Ovary (tissue), 9 donors: ENCODE data around the gene CCR9. TPM values are rescaled to one million over a fixed set of nuclear protein-coding genes. Genes with fewer than 3 reads are reported as not detected.

ENCODE experiments used
- DNase-seq, 5 donors: peaks; one replicate each; pipeline ENCODE4 v3.0.0-alpha.2; 2019 to 2020
- H3K27ac ChIP-seq, 2 donors: fragments of 200-600 bp; one replicate each; pipeline versions ENCODE4 v1.5.1 to v1.8.0; 2019 to 2022
- H3K27me3 ChIP-seq: fragments of 200-600 bp; one replicate; pipeline ENCODE4 v1.8.0; 2022
- H3K36me3 ChIP-seq: fragments of 200-600 bp; sonication (generic); one replicate; pipeline ENCODE4 v1.5.1; 2019
- H3K4me1 ChIP-seq: one replicate; pipeline ENCODE4 v1.8.1; 2013; ENCODE audit warnings: mild to moderate bottlenecking, moderate library complexity; ENCODE audit not compliant: insufficient read depth
- H3K4me3 ChIP-seq: fragments of 200-600 bp; sonication (generic); one replicate; pipeline ENCODE4 v1.5.1; 2017
- H3K9me3 ChIP-seq, 2 donors: fragments of 200-600 bp in 1 of 2; sonication (generic) in 1 of 2; one replicate each; pipeline versions ENCODE4 v1.5.1 to v1.8.1; 2013 to 2019; ENCODE audit warnings: mild to moderate bottlenecking in 1 of 2, moderate library complexity in 1 of 2
- EP300 ChIP-seq: sonication (generic); formaldehyde crosslinking; IDR thresholded peaks from one replicate; pipeline ENCODE4 v1.6.1; 2017; ENCODE audit warnings: antibody characterized with exemption
- POLR2A ChIP-seq: fragments of 450-650 bp; IDR thresholded peaks from one replicate; pipeline ENCODE4 v1.6.1; 2017; ENCODE audit warnings: antibody characterized with exemption, mild to moderate bottlenecking, moderate library complexity
- WGBS, 3 donors: extraction: QIAGEN DNeasy Blood & Tissue Kit in 1 of 3; methylation state at CpG; one replicate each; pipeline versions ENCODE4 v1.1.5 to v1.1.7; 2013 to 2017; 5-methylcytosine and 5-hydroxymethylcytosine counted together
- intact Hi-C, 4 donors: fragments of 100-400 bp; cut with DNase I; formaldehyde crosslinking; loops; one replicate each; pipeline versions ENCODE4 v1.11.0 to v1.15.1; 2022 to 2023
- polyA plus RNA-seq, 2 donors: library from polyadenylated mRNA; stranded (reverse); fragments of 200-250 nt in 1 of 2; fragments of 350-450 nt in 1 of 2; fragmentation: Illumina TruSeq in 1 of 2; extraction: RNeasy Lipid Tissue Mini Kit (QIAGEN cat#74804) in 1 of 2; gene quantifications; one replicate each; pipeline ENCODE4 v1.2.3, GENCODE V29; 2013 to 2014
- total RNA-seq, 7 donors: library from RNA; depleted of rRNA in 2 of 7; stranded (reverse); fragments of >200 nt in 2 of 7; fragmentation: NEBNext Ultra II Directional in 3 of 7; extraction: Animal tissue kit (Norgen Biotek cat#: 25700) in 3 of 7; gene quantifications; one replicate each; pipeline versions ENCODE4 v1.1.0 to v1.2.4, GENCODE V29; 2016 to 2023
- TF ChIP-seq, protein P1 (sequence below), 3 donors: fragments of 450-650 bp in 2 of 3; fragments of 200-600 bp in 1 of 3; IDR thresholded peaks; one replicate each; pipeline versions ENCODE4 v1.5.1 to v1.8.0; 2016 to 2022; ENCODE audit warnings: antibody characterized with exemption in 3 of 3, mild to moderate bottlenecking in 1 of 3
- donor health status: DM: no; HTN: no; CAD: no; lungs with moderate emphysema.
- donor health status: DM: no; HTN: no; CAD: no.
- donor health status: Bipolar disorder and iron deficiency.
- donor health status: DM: yes; HTN: yes; CAD: no.
- donor health status: DM: no; HTN: no; CAD: no.
- donor health status: DM: yes; HTN: yes; CAD: no.

CCR9 gene
- total and polyA plus RNA-seq, 9 donors = 0.05 to 0.24 (median 0.09) TPM; not detected in 5

DNA sequence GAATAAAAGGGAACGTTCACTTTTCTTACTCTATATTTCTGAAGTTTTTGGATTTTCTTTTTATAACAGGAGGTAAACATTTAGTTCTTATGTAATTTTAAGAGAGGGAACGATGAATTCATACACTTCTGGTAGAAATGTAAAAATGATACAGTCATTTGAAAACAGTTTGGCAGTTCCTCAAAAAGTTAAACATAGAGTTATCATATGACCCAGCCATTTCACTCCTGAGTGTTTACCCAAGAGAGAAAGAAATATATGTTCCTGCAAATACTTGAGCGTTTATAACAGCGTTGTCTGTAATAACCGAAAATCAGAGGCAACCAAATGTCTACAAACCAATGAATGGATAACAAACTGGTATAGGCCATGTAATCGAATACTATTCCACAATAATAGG, 20.8 kb upstream of the CCR9 start:
- intact Hi-C loops = no loop called here

DNA sequence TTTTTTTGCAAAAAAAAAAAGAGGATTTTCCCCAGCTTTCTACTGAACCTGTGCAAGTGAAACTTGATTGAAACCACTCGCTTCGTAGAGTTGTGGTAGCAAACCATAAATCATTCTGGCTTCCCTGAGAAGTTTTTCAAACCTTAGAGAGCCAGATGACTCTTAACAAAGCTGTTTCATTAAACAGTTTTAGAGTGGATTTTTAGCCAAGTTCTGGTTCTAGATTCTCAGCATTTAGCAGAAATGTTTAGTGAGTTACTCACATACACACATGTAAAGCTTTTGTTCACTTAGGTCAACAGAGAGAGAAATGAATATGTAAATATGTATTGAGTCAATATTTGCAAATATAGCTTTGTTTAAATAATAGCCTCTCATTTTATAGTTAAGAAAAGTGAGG, 18.1 kb upstream of the CCR9 start:
- 55 to 75% (median 56%) methylated on average over 2 of the region's 2 CpGs for WGBS, 3 donors

More for the DNA sequence above, 20.8 kb upstream of the CCR9 start:
- TF ChIP-seq EP300 = no peak
- TF ChIP-seq, protein P1, sequence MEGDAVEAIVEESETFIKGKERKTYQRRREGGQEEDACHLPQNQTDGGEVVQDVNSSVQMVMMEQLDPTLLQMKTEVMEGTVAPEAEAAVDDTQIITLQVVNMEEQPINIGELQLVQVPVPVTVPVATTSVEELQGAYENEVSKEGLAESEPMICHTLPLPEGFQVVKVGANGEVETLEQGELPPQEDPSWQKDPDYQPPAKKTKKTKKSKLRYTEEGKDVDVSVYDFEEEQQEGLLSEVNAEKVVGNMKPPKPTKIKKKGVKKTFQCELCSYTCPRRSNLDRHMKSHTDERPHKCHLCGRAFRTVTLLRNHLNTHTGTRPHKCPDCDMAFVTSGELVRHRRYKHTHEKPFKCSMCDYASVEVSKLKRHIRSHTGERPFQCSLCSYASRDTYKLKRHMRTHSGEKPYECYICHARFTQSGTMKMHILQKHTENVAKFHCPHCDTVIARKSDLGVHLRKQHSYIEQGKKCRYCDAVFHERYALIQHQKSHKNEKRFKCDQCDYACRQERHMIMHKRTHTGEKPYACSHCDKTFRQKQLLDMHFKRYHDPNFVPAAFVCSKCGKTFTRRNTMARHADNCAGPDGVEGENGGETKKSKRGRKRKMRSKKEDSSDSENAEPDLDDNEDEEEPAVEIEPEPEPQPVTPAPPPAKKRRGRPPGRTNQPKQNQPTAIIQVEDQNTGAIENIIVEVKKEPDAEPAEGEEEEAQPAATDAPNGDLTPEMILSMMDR (IDR thresholded peaks at IDR 0.05) = no peak
- no peak for TF ChIP-seq POLR2A
- Histone ChIP-seq H3K27me3 (no peaks in the 10 kb centered on the region), H3K4me3 (no peak overlapping the region), H3K27ac (no peak overlapping the region), H3K36me3 (no peaks in the 10 kb centered on the region), H3K4me1 (no peaks in the 10 kb centered on the region), H3K9me3 (no peaks in the 10 kb centered on the region)
- 77 to 83% (median 81%) methylated on average over 6 of the region's 6 CpGs for WGBS, 3 donors
- DNase-seq = no peak

DNA sequence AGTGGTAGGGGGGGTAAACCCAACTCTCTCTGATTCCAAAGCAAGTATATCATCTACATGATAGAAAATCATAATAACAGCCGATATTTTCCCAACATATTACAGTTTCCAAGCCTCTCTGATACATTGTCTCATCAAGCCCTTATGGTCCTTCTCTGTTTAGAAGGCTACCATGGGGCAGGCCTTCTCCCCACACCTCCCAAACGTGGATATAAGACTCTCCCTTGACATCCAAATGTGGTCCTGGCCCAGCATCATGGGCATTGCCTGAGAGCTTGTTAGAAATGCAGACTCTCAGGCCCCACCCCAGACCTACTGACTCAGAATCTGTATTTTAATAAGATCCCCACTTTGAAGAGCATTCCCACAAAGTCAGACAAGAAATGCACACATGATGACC, 17.7 kb upstream of the CCR9 start:
- Histone ChIP-seq H3K27ac (no peak overlapping the region), H3K4me1 (no peaks in the 10 kb centered on the region), H3K4me3 (no peak overlapping the region), H3K36me3 (no peaks in the 10 kb centered on the region), H3K9me3 (no peaks in the 10 kb centered on the region), H3K27me3 (no peaks in the 10 kb centered on the region)
- WGBS, 3 donors = 62 to 72% (median 65%) methylated on average over 2 of the region's 2 CpGs
- TF ChIP-seq EP300 = no peak
- TF ChIP-seq, protein P1 (IDR thresholded peaks at IDR 0.05) = no peak
- TF ChIP-seq POLR2A = no peak
- no peak for DNase-seq
- intact Hi-C loops = no loop called here

More for the DNA sequence above, 18.1 kb upstream of the CCR9 start:
- no peak for DNase-seq
- H3K4me1 ChIP-seq = no peaks in the 10 kb centered on the region
- H3K9me3 ChIP-seq = no peaks in the 10 kb centered on the region
- TF ChIP-seq, protein P1 (IDR thresholded peaks at IDR 0.05) = no peak
- TF ChIP-seq EP300 (no peak), POLR2A (no peak)
- no peaks in the 10 kb centered on the region for H3K36me3 ChIP-seq
- intact Hi-C loops = no loop called here
- no peak overlapping the region for H3K27ac ChIP-seq
- H3K4me3 ChIP-seq = no peak overlapping the region
- H3K27me3 ChIP-seq = no peaks in the 10 kb centered on the region

DNA sequence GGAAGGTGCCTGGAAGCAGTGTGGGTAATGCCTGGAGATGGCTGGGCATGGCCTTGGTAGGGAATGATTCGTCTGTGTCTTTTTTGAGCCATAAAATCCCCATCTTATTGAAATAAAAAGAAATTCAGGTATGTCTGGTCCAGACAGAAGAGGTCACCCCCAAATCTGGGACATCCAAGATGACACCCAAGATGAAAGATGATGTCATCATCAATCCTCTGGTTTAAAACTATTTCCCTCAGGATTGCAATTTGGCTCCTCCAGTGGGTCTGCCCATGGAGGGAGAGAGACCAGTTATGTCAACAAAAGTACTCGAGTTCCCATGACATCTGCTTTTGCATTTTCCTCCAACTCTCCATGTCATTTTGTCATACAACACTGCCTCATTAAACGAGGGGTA, 16.7 kb upstream of the CCR9 start:
- Histone ChIP-seq H3K36me3 (no peaks in the 10 kb centered on the region), H3K27ac (no peak overlapping the region), H3K9me3 (no peaks in the 10 kb centered on the region), H3K4me3 (no peak overlapping the region), H3K4me1 (no peaks in the 10 kb centered on the region), H3K27me3 (no peaks in the 10 kb centered on the region)
- 70 to 73% (median 70%) methylated on average over 3 of the region's 3 CpGs for WGBS, 3 donors
- intact Hi-C loops = no loop called here
- no peak for DNase-seq
- no peak for TF ChIP-seq EP300
- TF ChIP-seq, protein P1 (IDR thresholded peaks at IDR 0.05) = no peak
- TF ChIP-seq POLR2A = no peak

DNA sequence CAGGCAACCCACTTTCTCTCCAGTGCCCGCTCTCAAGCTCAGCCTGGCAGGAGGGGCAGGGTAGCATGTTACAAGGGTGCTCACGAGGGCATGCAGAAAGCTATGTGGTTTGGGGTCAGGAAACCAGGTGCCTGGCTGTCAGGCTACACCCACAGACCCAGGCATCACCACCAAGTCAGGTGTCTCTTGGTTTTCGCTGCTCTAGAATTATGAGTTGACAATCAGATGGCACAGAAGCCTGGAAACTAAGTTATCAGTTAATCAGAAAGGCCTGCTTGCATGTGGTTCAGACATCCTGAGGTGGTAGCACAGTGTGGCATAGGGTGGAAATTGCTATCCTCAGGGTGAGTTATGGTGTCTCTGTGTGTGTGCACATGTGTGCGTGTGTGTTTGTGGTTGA, 16.2 kb upstream of the CCR9 start:
- no peak for TF ChIP-seq EP300
- TF ChIP-seq POLR2A = no peak
- TF ChIP-seq, protein P1 (IDR thresholded peaks at IDR 0.05) = no peak
- 83 to 88% (median 83%) methylated on average over 4 of the region's 4 CpGs for WGBS, 3 donors
- no peaks in the 10 kb centered on the region for H3K9me3 ChIP-seq
- DNase-seq = no peak
- H3K36me3 ChIP-seq = no peaks in the 10 kb centered on the region
- intact Hi-C loops = no loop called here
- H3K27me3 ChIP-seq = no peaks in the 10 kb centered on the region
- no peak overlapping the region for H3K27ac ChIP-seq
- no peaks in the 10 kb centered on the region for H3K4me1 ChIP-seq
- no peak overlapping the region for H3K4me3 ChIP-seq
